ENCODE data around the gene GPR37. TPM values are rescaled to one million over a fixed set of nuclear protein-coding genes. Genes with fewer than 3 reads are reported as not detected.

Gene GPR37
- total RNA-seq, 1 experiment from 2014 or later = 10.5 TPM

GRCh38 chr7:124754576-124755268, 10.9 kb downstream of the GPR37 start:
- no peaks in the 10 kb centered on the region for H4K20me1 ChIP-seq (ENCODE audit: low read length)
- H3K9me2 ChIP-seq (replicated peaks; ENCODE audit: low read length) = no peaks in the 10 kb centered on the region
- no peak overlapping the region for H3K9ac ChIP-seq (ENCODE audit: low read length)
- H3K27ac ChIP-seq (ENCODE audit: low read length) = no peak overlapping the region
- H2AFZ ChIP-seq (ENCODE audit: low read length) = no peak overlapping the region
- no peak for TF ChIP-seq EZH2 (IDR thresholded peaks at IDR 0.05; ENCODE audit: low read length, unreplicated experiment)
- no peak for TF ChIP-seq CTCF (conservative IDR thresholded peaks at IDR 0.05; ENCODE audit: low read depth, low read length)
- no peak for TF ChIP-seq EZH2phosphoT487 (IDR thresholded peaks at IDR 0.05; ENCODE audit: borderline replicate concordance, low read length)
- H3F3A ChIP-seq (ENCODE audit: low read length, unreplicated experiment) = no peaks in the 10 kb centered on the region
- no peaks in the 10 kb centered on the region for H3K9me3 ChIP-seq (ENCODE audit: low read length)
- no peak for ATAC-seq
- CTCF ChIA-PET = no interaction called here
- 0 out of 2 replicates have a peak, but pooled peaks cover 9% of the 10 kb centered on the region for H3K36me3 ChIP-seq (ENCODE audit: low read depth, low read length)
- DNase-seq = no peak
- POLR2A ChIA-PET (ENCODE audit: unreplicated experiment) = no interaction called here
- H3K4me1 ChIP-seq (ENCODE audit: insufficient read depth, low read length) = peaks cover 11% of the 10 kb centered on the region
- intact Hi-C loops (cut with micrococcal nuclease) = no loop called here
- H3K79me2 ChIP-seq (ENCODE audit: low read length) = peaks cover 73% of the 10 kb centered on the region
- BruUV-seq (replicated peaks) = no TSS peak
- H3K27me3 ChIP-seq (ENCODE audit: low read length) = no peaks in the 10 kb centered on the region
- H3K4me2 ChIP-seq (ENCODE audit: low read length) = no peak overlapping the region
- no peak overlapping the region for H3K4me3 ChIP-seq (ENCODE audit: low read length)

GRCh38 chr7:124752310-124752709, 13.3 kb downstream of the GPR37 start:
- DNase-seq (no peak), ATAC-seq (peak; percentile 62)
- TF ChIP-seq CTCF (conservative IDR thresholded peaks at IDR 0.05; ENCODE audit: low read depth, low read length) (no peak), EZH2phosphoT487 (IDR thresholded peaks at IDR 0.05; ENCODE audit: borderline replicate concordance, low read length) (no peak), EZH2 (IDR thresholded peaks at IDR 0.05; ENCODE audit: low read length, unreplicated experiment) (no peak)
- ChIA-PET CTCF (no interaction called here), POLR2A (ENCODE audit: unreplicated experiment) (no interaction called here)
- Histone ChIP-seq H3K79me2 (ENCODE audit: low read length) (peaks cover 64% of the 10 kb centered on the region), H3K9me2 (replicated peaks; ENCODE audit: low read length) (no peaks in the 10 kb centered on the region), H2AFZ (ENCODE audit: low read length) (no peak overlapping the region), H3K27me3 (ENCODE audit: low read length) (no peaks in the 10 kb centered on the region), H3K9ac (ENCODE audit: low read length) (no peak overlapping the region), H3K4me2 (ENCODE audit: low read length) (no peak overlapping the region), H3K27ac (ENCODE audit: low read length) (no peak overlapping the region), H3K4me1 (ENCODE audit: insufficient read depth, low read length) (no peaks in the 10 kb centered on the region), H3K9me3 (ENCODE audit: low read length) (no peaks in the 10 kb centered on the region), H3K4me3 (ENCODE audit: low read length) (no peak overlapping the region), H3F3A (ENCODE audit: low read length, unreplicated experiment) (no peaks in the 10 kb centered on the region), H3K36me3 (ENCODE audit: low read depth, low read length) (no peaks in the 10 kb centered on the region), H4K20me1 (ENCODE audit: low read length) (no peaks in the 10 kb centered on the region)
- intact Hi-C loops (cut with micrococcal nuclease) = no loop called here
- BruUV-seq (replicated peaks) = no TSS peak

- BruUV-seq (replicated peaks) = no TSS peak
- Histone ChIP-seq H3K27ac (ENCODE audit: low read length) (no peak overlapping the region), H3K4me1 (ENCODE audit: insufficient read depth, low read length) (no peaks in the 10 kb centered on the region), H3K9me3 (ENCODE audit: low read length) (no peaks in the 10 kb centered on the region), H3K4me3 (ENCODE audit: low read length) (no peak overlapping the region), H3K4me2 (ENCODE audit: low read length) (no peak overlapping the region), H3F3A (ENCODE audit: low read length, unreplicated experiment) (no peaks in the 10 kb centered on the region), H3K9ac (ENCODE audit: low read length) (no peak overlapping the region), H3K36me3 (ENCODE audit: low read depth, low read length) (no peaks in the 10 kb centered on the region; the same call in 1 of the 2 replicates), H3K79me2 (ENCODE audit: low read length) (peaks cover 52% of the 10 kb centered on the region), H2AFZ (ENCODE audit: low read length) (no peak overlapping the region), H3K9me2 (replicated peaks; ENCODE audit: low read length) (no peaks in the 10 kb centered on the region), H3K27me3 (ENCODE audit: low read length) (no peaks in the 10 kb centered on the region), H4K20me1 (ENCODE audit: low read length) (no peaks in the 10 kb centered on the region)
- DNase-seq (no peak), ATAC-seq (no peak)
- POLR2A ChIA-PET (ENCODE audit: unreplicated experiment) = no interaction called here
- TF ChIP-seq EZH2 (IDR thresholded peaks at IDR 0.05; ENCODE audit: low read length, unreplicated experiment) (no peak), CTCF (conservative IDR thresholded peaks at IDR 0.05; ENCODE audit: low read depth, low read length) (no peak), EZH2phosphoT487 (IDR thresholded peaks at IDR 0.05; ENCODE audit: borderline replicate concordance, low read length) (no peak)
- CTCF ChIA-PET = no interaction called here
- intact Hi-C loops (cut with micrococcal nuclease) = no loop called here
Observed at GRCh38 chr7:124751027-124751426, 14.6 kb downstream of the GPR37 start.
